Heart left ventricle (tissue), 16 donors: ENCODE measurements around the gene NXN. TPM values are rescaled to one million over a fixed set of nuclear protein-coding genes. Genes with fewer than 3 reads are reported as not detected.

Experiments
- ATAC-seq, 4 donors: fragments of 200-7000 bp; cut with Tn5 transposase; one replicate each; pipeline ENCODE4 v1.9.1; 2020 to 2022; ENCODE audit warnings: moderate library complexity in 4 of 4, mild to moderate bottlenecking in 3 of 4, moderate number of reproducible peaks in 1 of 4
- DNase-seq, 5 donors: peaks; one replicate each; pipeline ENCODE4 v3.0.0-alpha.2; 2020
- H3K27ac ChIP-seq, 12 donors: fragments of 200-600 bp; sonication (generic) in 4 of 12; one replicate each; pipeline versions ENCODE4 v1.5.0 to v1.8.0; 2016 to 2022; ENCODE audit warnings: mild to moderate bottlenecking in 2 of 12
- H3K27me3 ChIP-seq, 9 donors: fragments of 200-600 bp; sonication (generic) in 2 of 9; one replicate each; pipeline versions ENCODE4 v1.5.1 to v1.8.0; 2016 to 2022; ENCODE audit warnings: mild to moderate bottlenecking in 3 of 9
- H3K36me3 ChIP-seq, 9 donors: fragments of 200-600 bp; sonication (generic) in 2 of 9; one replicate each; pipeline versions ENCODE4 v1.5.0 to v1.8.0; 2018 to 2022; ENCODE audit warnings: mild to moderate bottlenecking in 2 of 9
- H3K4me1 ChIP-seq, 12 donors: fragments of 200-600 bp; sonication (generic) in 4 of 12; one replicate each; pipeline versions ENCODE4 v1.5.0 to v1.8.0; 2016 to 2022; ENCODE audit warnings: mild to moderate bottlenecking in 3 of 12
- H3K4me3 ChIP-seq, 12 donors: fragments of 200-600 bp; sonication (generic) in 4 of 12; one replicate each; pipeline versions ENCODE4 v1.5.0 to v1.8.0; 2017 to 2022; ENCODE audit warnings: mild to moderate bottlenecking in 9 of 12, moderate library complexity in 4 of 12
- H3K9me3 ChIP-seq, 12 donors: fragments of 200-600 bp; sonication (generic) in 4 of 12; one replicate each; pipeline versions ENCODE4 v1.5.0 to v1.8.0; 2016 to 2022; ENCODE audit warnings: mild to moderate bottlenecking in 1 of 12
- POLR2A ChIP-seq, 2 donors: fragments of 450-650 bp; IDR thresholded peaks; one replicate each; pipeline ENCODE4 v1.6.1; 2017; ENCODE audit warnings: antibody characterized with exemption in 2 of 2, mild to moderate bottlenecking in 2 of 2, moderate library complexity in 2 of 2
- WGBS, 4 donors: extraction: QIAGEN DNeasy Blood & Tissue Kit in 2 of 4; methylation state at CpG; one replicate each; pipeline versions ENCODE4 v1.1.5 to v1.1.7; 2013 to 2018; 5-methylcytosine and 5-hydroxymethylcytosine counted together
- intact Hi-C, 10 donors: fragments of 100-400 bp; cut with DNase I; formaldehyde crosslinking; loops; one replicate each; pipeline versions ENCODE4 v1.11.1 to v1.14.2; 2022
- long read RNA-seq, 3 donors: library from polyadenylated mRNA; unstranded; transcript quantifications; one replicate each; pipeline ENCODE4 v2.0.0, GENCODE V29; 2020 to 2021
- polyA plus RNA-seq, 2 donors: library from polyadenylated mRNA; stranded (reverse); fragments of 200-250 nt; gene quantifications; one replicate each; pipeline ENCODE4 v1.2.3, GENCODE V29; 2013
- total RNA-seq, 9 donors: library from RNA; depleted of rRNA in 2 of 9; stranded (reverse); fragments of >200 nt in 2 of 9; fragmentation: NEBNext Ultra II Directional in 3 of 9; extraction: Animal tissue kit (Norgen Biotek cat#: 25700) in 3 of 9; gene quantifications; one replicate each; pipeline versions ENCODE4 v1.1.0 to v1.2.4, GENCODE V29; 2016 to 2023
- TF ChIP-seq, protein P1 (sequence below), 12 donors: fragments of 200-600 bp; sonication (generic) in 4 of 12; IDR thresholded peaks; one replicate each; pipeline versions ENCODE4 v1.5.0 to v1.8.0; 2018 to 2022; ENCODE audit warnings: antibody characterized with exemption in 12 of 12, mild to moderate bottlenecking in 5 of 12
- donor health status: ischemic (EF 13 %, LVEDD 7.1; RV severe dilation, severe dysfunction).
- donor health status: healthy with polysubstance abuse.
- donor health status: DM: no; HTN: yes; CAD: no.
- donor health status: DM: no; HTN: no; CAD: no.
- donor health status: ischemic (EF 25% LVEDD 6.9; RV normal size, moderate dysfunction).
- donor health status: ischemic (EF 25% LVEDD 5.7; RV mildly dilated, moderate dysfunction).
- donor health status: healthy.
- donor health status: DM: yes; HTN: yes; CAD: no.
- donor health status: ischemic (EF 35%, LVEDD 5.7; RV mildly dilated, moderate dysfunction).
- donor health status: nonischemic (EF 11% LVEDD 7.7; RV severe dilation, severe dysfunction).
- donor health status: DM: yes; HTN: yes; CAD: no.
- donor health status: PGD.
- donor health status: ischemic (EF 29% LVEDD 5.4; RV normal size, mild dysfunction).
- donor health status: nonischemic (EF 23%, LVEDD 6.1; RV moderate dilation, normal function).

NXN gene
- total RNA-seq (10 to 100 TPM in 8 of 9 donors, 1 to 10 TPM in 1; 8.9 to 20.3 (median 15.8) TPM), polyA plus RNA-seq (10 to 100 TPM in 1 of 2 donors, 1 to 10 TPM in 1; 8.6 to 14.1 TPM)
- long read RNA-seq, donor 1, transcript NXN-201 (8 exons, 3,036 nt): major isoform, 15 of 22 reads
- long read RNA-seq, donor 1, partial matches to known transcripts: 7 of 22 reads
- long read RNA-seq, donor 1, other reads (novel, unspliced or antisense): 0 of 22 reads
- long read RNA-seq, donor 2, partial matches to known transcripts: 7 of 13 reads
- long read RNA-seq, donor 2, other reads (novel, unspliced or antisense): 5 of 13 reads
- long read RNA-seq, donor 3, transcript NXN-201 (8 exons, 3,036 nt): major isoform, 19 of 36 reads
- long read RNA-seq, donor 3, partial matches to known transcripts: 1 of 36 reads
- long read RNA-seq, donor 3, other reads (novel, unspliced or antisense): 15 of 36 reads

DNA sequence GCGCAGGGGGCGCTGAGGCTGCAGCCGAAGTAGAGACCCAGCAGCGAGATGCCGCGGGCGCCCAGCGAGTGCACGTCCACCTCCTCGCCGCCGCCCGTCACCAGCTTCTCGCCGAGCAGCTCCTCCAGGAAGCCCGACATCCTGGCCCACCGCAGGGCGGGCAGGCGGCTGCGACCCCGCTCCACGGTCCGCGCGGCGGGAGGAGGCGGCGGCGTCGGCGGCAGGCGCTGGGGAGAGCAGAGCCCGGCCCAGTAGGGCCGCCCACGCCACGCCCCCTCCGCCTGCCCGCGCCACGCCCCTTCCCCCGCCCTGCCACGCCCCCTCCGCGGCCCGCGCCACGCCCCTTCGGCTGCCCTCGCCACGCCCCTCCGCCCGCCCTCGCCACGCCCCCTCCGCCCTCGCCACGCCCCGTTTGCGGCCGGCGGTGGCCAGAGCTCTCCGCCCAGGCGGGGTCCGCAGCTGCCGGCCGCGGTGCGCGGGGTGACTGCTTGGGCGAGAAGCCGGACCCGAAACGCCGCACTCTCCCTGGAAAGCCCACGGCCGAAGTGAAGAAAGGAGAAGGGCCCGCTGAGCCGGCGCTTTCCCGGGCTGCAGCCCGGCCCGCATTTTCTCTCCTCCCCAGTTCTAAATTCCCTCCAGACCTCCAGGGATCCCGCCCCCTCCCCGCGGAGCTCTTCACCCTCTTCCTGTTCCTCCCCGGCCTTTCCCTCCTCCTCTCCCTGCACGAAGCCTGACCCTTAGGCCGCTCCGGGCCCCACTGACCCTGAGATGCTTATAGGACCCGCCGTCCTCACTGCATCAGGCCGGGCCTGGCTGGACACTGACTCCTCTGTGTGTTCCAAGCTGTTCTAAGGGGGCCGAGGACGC, at the start of gene NXN:
TSS of gene NXN (minus strand) at position 238 of the 867 bp plus-strand sequence.
- Histone ChIP-seq H3K36me3 (no peaks in the 10 kb centered on the region), H3K27ac (peak within 1 kb of the TSS; percentile 57 to 95 (median 82)), H3K4me1 (peaks cover 0 to 49% (median 25%) of the 10 kb centered on the region in 12 donors), H3K27me3 (peaks cover 0 to 21% (median 0%) of the 10 kb centered on the region in 9 donors), H3K9me3 (no peaks in the 10 kb centered on the region), H3K4me3 (peak within 1 kb of the TSS; percentile 70 to 91 (median 77))
- DNase-seq: peak; percentile 87 to 96 (median 90)
- peak in 1 of 2 donors; percentile 56 for TF ChIP-seq POLR2A (IDR thresholded peaks at IDR 0.05)
- TF ChIP-seq, protein P1, sequence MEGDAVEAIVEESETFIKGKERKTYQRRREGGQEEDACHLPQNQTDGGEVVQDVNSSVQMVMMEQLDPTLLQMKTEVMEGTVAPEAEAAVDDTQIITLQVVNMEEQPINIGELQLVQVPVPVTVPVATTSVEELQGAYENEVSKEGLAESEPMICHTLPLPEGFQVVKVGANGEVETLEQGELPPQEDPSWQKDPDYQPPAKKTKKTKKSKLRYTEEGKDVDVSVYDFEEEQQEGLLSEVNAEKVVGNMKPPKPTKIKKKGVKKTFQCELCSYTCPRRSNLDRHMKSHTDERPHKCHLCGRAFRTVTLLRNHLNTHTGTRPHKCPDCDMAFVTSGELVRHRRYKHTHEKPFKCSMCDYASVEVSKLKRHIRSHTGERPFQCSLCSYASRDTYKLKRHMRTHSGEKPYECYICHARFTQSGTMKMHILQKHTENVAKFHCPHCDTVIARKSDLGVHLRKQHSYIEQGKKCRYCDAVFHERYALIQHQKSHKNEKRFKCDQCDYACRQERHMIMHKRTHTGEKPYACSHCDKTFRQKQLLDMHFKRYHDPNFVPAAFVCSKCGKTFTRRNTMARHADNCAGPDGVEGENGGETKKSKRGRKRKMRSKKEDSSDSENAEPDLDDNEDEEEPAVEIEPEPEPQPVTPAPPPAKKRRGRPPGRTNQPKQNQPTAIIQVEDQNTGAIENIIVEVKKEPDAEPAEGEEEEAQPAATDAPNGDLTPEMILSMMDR (IDR thresholded peaks at IDR 0.05): peak in 6 of 12 donors; percentile 19 to 56 (median 40)
- peak; percentile 78 to 98 (median 93) for ATAC-seq
- 1 to 6% (median 2%) methylated on average over 22 to 94 of the region's 94 CpGs for WGBS, 4 donors
- intact Hi-C loops: loop anchor here (1.0 to 10.0 kb wide), 21 partner anchors 17 to 567 kb away; partner anchors contain the start of genes VPS53 (in 2 of the 10), GLOD4 (in 1 of the 10), MRM3 (in 1 of the 10) and TIMM22 (in 1 of the 10)

DNA sequence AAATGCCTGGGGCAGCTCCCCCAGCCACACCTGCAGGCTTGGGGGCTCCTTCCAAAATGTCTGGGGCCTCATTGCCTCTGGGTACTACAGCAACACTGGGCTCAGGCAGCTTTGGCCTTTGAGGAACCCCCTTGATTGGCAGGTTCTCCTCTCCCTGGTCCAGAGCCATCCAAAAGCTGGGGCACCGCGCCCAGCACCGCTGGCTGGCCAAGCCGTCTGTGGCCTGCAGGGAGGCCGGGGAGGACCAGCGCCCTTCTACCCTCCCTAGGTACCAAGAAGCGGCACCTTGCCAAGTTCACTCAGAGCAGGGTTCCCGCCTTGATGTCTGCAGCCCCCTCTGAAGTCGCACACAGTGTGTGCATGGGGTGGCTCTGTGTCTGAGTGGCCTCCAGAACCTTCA, 47.5 kb upstream of the NXN start:
- no peak overlapping the region for H3K4me3 ChIP-seq
- no peaks in the 10 kb centered on the region for H3K9me3 ChIP-seq
- peaks cover 6 to 79% (median 56%) of the 10 kb centered on the region in 12 donors for H3K4me1 ChIP-seq
- TF ChIP-seq POLR2A (IDR thresholded peaks at IDR 0.05): no peak
- TF ChIP-seq, protein P1 (IDR thresholded peaks at IDR 0.05): no peak
- intact Hi-C loops: no loop called here
- DNase-seq: peak in 2 of 5 donors; percentile 67 to 70
- peak; percentile 17 to 36 (median 26) for ATAC-seq
- peak overlapping the region in 5 of 12 donors; percentile 6 to 67 (median 18) for H3K27ac ChIP-seq
- 23 to 59% (median 51%) methylated on average over 7 to 9 of the region's 9 CpGs for WGBS, 4 donors
- no peaks in the 10 kb centered on the region for H3K27me3 ChIP-seq
- H3K36me3 ChIP-seq: peaks cover 0 to 35% (median 12%) of the 10 kb centered on the region in 9 donors

DNA sequence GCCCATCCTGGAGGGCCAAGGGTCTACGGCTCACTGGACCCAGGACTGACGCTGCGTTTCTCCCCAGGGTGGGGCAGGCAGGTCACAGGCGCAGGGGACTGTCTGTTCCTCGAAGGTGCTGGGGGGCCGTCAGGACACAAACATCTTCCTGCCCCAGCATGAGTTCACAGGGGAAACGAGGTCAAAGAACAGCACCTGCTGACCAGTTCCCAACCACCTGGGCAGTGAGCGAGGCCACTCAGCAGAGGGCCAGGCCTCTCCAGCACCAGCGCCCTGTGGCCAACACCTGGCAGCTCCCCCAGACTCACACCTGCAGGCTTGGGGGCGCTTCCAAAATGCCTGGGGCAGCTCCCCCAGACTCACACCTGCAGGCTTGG, 47.0 kb upstream of the NXN start:
- peak overlapping the region in 4 of 12 donors; percentile 6 to 67 (median 28) for H3K27ac ChIP-seq
- no peak for ATAC-seq
- intact Hi-C loops: no loop called here
- H3K27me3 ChIP-seq: no peaks in the 10 kb centered on the region
- H3K36me3 ChIP-seq: peaks cover 0 to 35% (median 12%) of the 10 kb centered on the region in 9 donors
- no peak overlapping the region for H3K4me3 ChIP-seq
- no peak for DNase-seq
- TF ChIP-seq POLR2A (IDR thresholded peaks at IDR 0.05): no peak
- TF ChIP-seq, protein P1 (IDR thresholded peaks at IDR 0.05): no peak
- H3K9me3 ChIP-seq: no peaks in the 10 kb centered on the region
- peaks cover 6 to 79% (median 56%) of the 10 kb centered on the region in 12 donors for H3K4me1 ChIP-seq
- 85 to 90% (median 88%) methylated on average over 8 to 10 of the region's 10 CpGs for WGBS, 4 donors
